NT2/D1 (cell line): ENCODE results near the gene CA12.

Source experiments
- SUZ12 ChIP-seq: IDR thresholded peaks from 2 replicates; pipeline ENCODE4 v1.6.1; 2011; ENCODE audit not compliant: insufficient read length, insufficient read depth; ENCODE audit errors: extremely low read depth
- YY1 ChIP-seq: IDR thresholded peaks from 2 replicates; pipeline ENCODE4 v1.6.1; 2011; ENCODE audit not compliant: insufficient read length, insufficient read depth
- ZNF274 ChIP-seq: IDR thresholded peaks from 2 replicates; pipeline ENCODE4 v1.6.1; 2011; ENCODE audit warnings: mild to moderate bottlenecking, low read depth, low read length

GRCh38 chr15:63352808-63353207, 28.8 kb downstream of the CA12 start:
- TF ChIP-seq ZNF274, result no peak
- TF ChIP-seq YY1, result no peak
- no peak for TF ChIP-seq SUZ12
